WTC11 (cell line): ENCODE data around the gene SHROOM1.

Experiments used
- IRF2 ChIP-seq: sonication (generic); formaldehyde crosslinking; IDR thresholded peaks from 2 replicates; pipeline ENCODE4 v1.8.0; 2022; ENCODE audit warnings: low read depth, missing genetic modification reagents, borderline replicate concordance
- USF2 ChIP-seq: sonication (generic); formaldehyde crosslinking; IDR thresholded peaks from 2 replicates; pipeline ENCODE4 v1.8.1; 2023; ENCODE audit warnings: mild to moderate bottlenecking, missing genetic modification reagents, moderate library complexity
- ZNF138 ChIP-seq: sonication (generic); formaldehyde crosslinking; conservative IDR thresholded peaks from 2 replicates; pipeline ENCODE4 v1.8.1; 2022; ENCODE audit warnings: mild to moderate bottlenecking, moderate library complexity, missing genetic modification reagents

- TF ChIP-seq IRF2 (CRISPR knock-in tag) (no peak), USF2 (no peak), ZNF138 (CRISPR knock-in tag) (no peak)
Measured at GRCh38 chr5:132840896-132841295, 10.4 kb upstream of the SHROOM1 start.
